OCI-LY3 (cell line): Measurements from ENCODE around the gene IQCB1.

ENCODE experiments used
- EZH2phosphoT487 ChIP-seq: fragments of 200-600 bp; shearing (Covaris generic); IDR thresholded peaks from 2 replicates; pipeline ENCODE4 v1.6.1; 2018; ENCODE audit warnings: antibody characterized with exemption, mixed run types, low read depth
- TF ChIP-seq, protein P1 (sequence below): fragments of 200-600, 300-600 bp; sonication (generic); IDR thresholded peaks from 2 replicates; pipeline ENCODE4 v1.5.1; 2014; ENCODE audit warnings: antibody characterized with exemption, low read length, low read depth

DNA sequence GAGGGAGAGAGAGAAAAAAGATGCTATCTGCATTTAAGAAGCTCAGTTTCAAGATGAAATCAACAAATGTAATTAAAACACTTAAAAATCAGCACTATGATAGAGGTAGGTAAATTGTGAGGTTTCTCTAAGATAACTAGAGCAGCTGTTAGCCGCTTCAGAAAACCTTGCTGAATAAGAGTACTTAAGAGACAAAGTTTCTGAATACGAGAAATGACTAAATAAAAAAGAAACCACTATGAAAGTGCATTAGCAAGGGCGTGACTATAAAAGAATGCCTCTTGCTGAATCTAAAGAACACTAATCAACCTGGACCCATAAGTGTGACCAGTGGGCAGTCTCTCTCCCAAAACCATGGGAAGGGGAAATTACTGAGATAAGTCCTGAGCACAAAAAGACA is 41.8 kb downstream of the IQCB1 start:
- TF ChIP-seq, protein P1, sequence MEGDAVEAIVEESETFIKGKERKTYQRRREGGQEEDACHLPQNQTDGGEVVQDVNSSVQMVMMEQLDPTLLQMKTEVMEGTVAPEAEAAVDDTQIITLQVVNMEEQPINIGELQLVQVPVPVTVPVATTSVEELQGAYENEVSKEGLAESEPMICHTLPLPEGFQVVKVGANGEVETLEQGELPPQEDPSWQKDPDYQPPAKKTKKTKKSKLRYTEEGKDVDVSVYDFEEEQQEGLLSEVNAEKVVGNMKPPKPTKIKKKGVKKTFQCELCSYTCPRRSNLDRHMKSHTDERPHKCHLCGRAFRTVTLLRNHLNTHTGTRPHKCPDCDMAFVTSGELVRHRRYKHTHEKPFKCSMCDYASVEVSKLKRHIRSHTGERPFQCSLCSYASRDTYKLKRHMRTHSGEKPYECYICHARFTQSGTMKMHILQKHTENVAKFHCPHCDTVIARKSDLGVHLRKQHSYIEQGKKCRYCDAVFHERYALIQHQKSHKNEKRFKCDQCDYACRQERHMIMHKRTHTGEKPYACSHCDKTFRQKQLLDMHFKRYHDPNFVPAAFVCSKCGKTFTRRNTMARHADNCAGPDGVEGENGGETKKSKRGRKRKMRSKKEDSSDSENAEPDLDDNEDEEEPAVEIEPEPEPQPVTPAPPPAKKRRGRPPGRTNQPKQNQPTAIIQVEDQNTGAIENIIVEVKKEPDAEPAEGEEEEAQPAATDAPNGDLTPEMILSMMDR, result no peak
- no peak for TF ChIP-seq EZH2phosphoT487
